Stimulated activated naive CD8-positive, alpha-beta T cell treated with anti-CD3 and anti-CD28 coated beads, Interleukin-15, Interleukin-2, amounts not matched to agents 100 ng/mL and 50 ng/mL, for 24 hours (primary cell): ENCODE results near the gene SAMD4A.

Source experiments
- H3K27ac Mint-ChIP-seq: one replicate; pipeline ENCODE4 v1.8.0; 2021; ENCODE audit warnings: mild to moderate bottlenecking, mixed read lengths
- H3K27me3 Mint-ChIP-seq: one replicate; pipeline ENCODE4 v1.8.0; 2021; ENCODE audit warnings: mixed read lengths
- H3K36me3 Mint-ChIP-seq: one replicate; pipeline ENCODE4 v1.8.0; 2021; ENCODE audit warnings: low read depth, mixed read lengths
- H3K4me1 Mint-ChIP-seq: one replicate; pipeline ENCODE4 v1.8.0; 2021; ENCODE audit warnings: low read depth, mixed read lengths
- H3K4me3 Mint-ChIP-seq: one replicate; pipeline ENCODE4 v1.8.0; 2021; ENCODE audit warnings: mild to moderate bottlenecking, mixed read lengths
- H3K9me3 Mint-ChIP-seq: one replicate; pipeline ENCODE4 v1.8.0; 2021; ENCODE audit warnings: mixed read lengths

SAMD4A gene

GRCh38 chr14:54812617-54813016, 245.7 kb downstream of the SAMD4A start:
- Mint-ChIP-seq H3K4me1 (no peaks in the 10 kb centered on the region), H3K27me3 (peaks cover 6% of the 10 kb centered on the region), H3K9me3 (no peaks in the 10 kb centered on the region), H3K4me3 (no peak overlapping the region), H3K27ac (no peak overlapping the region), H3K36me3 (no peaks in the 10 kb centered on the region)

- Mint-ChIP-seq H3K4me1 (no peaks in the 10 kb centered on the region), H3K4me3 (no peak overlapping the region), H3K27me3 (peaks cover 6% of the 10 kb centered on the region), H3K9me3 (no peaks in the 10 kb centered on the region), H3K36me3 (no peaks in the 10 kb centered on the region), H3K27ac (no peak overlapping the region)
Observed at GRCh38 chr14:54813081-54813480, 246.2 kb downstream of the SAMD4A start.

GRCh38 chr14:54814076-54814475, 247.1 kb downstream of the SAMD4A start:
- Mint-ChIP-seq H3K27me3 (peaks cover 6% of the 10 kb centered on the region), H3K4me3 (no peak overlapping the region), H3K27ac (no peak overlapping the region), H3K4me1 (no peaks in the 10 kb centered on the region), H3K36me3 (no peaks in the 10 kb centered on the region), H3K9me3 (no peaks in the 10 kb centered on the region)

- Mint-ChIP-seq H3K9me3 (no peaks in the 10 kb centered on the region), H3K4me3 (no peak overlapping the region), H3K4me1 (no peaks in the 10 kb centered on the region), H3K27ac (no peak overlapping the region), H3K36me3 (no peaks in the 10 kb centered on the region), H3K27me3 (peaks cover 6% of the 10 kb centered on the region)
Observed at GRCh38 chr14:54815016-54815415, 248.1 kb downstream of the SAMD4A start.

GRCh38 chr14:54815515-54815914, 248.6 kb downstream of the SAMD4A start:
- Mint-ChIP-seq H3K9me3 (no peaks in the 10 kb centered on the region), H3K4me3 (no peak overlapping the region), H3K27me3 (peaks cover 6% of the 10 kb centered on the region), H3K27ac (no peak overlapping the region), H3K4me1 (no peaks in the 10 kb centered on the region), H3K36me3 (no peaks in the 10 kb centered on the region)

GRCh38 chr14:54816450-54816849, 249.5 kb downstream of the SAMD4A start:
- no peak overlapping the region for H3K27ac Mint-ChIP-seq
- peaks cover 6% of the 10 kb centered on the region for H3K27me3 Mint-ChIP-seq
- H3K9me3 Mint-ChIP-seq = no peaks in the 10 kb centered on the region
- H3K4me1 Mint-ChIP-seq = no peaks in the 10 kb centered on the region
- H3K4me3 Mint-ChIP-seq = no peak overlapping the region
- no peaks in the 10 kb centered on the region for H3K36me3 Mint-ChIP-seq

GRCh38 chr14:54817506-54817905, 250.6 kb downstream of the SAMD4A start:
- H3K36me3 Mint-ChIP-seq = no peaks in the 10 kb centered on the region
- H3K27me3 Mint-ChIP-seq = peaks cover 4% of the 10 kb centered on the region
- H3K9me3 Mint-ChIP-seq = no peaks in the 10 kb centered on the region
- H3K27ac Mint-ChIP-seq = no peak overlapping the region
- no peak overlapping the region for H3K4me3 Mint-ChIP-seq
- no peaks in the 10 kb centered on the region for H3K4me1 Mint-ChIP-seq

- Mint-ChIP-seq H3K9me3 (no peaks in the 10 kb centered on the region), H3K27me3 (no peaks in the 10 kb centered on the region), H3K4me3 (no peak overlapping the region), H3K4me1 (no peaks in the 10 kb centered on the region), H3K36me3 (no peaks in the 10 kb centered on the region), H3K27ac (no peak overlapping the region)
Observed at GRCh38 chr14:54818201-54819133, 251.5 kb downstream of the SAMD4A start.

GRCh38 chr14:54822685-54823084, 255.8 kb downstream of the SAMD4A start:
- Mint-ChIP-seq H3K27me3 (no peaks in the 10 kb centered on the region), H3K4me3 (no peak overlapping the region), H3K4me1 (no peaks in the 10 kb centered on the region), H3K27ac (no peak overlapping the region), H3K9me3 (peaks cover 26% of the 10 kb centered on the region), H3K36me3 (peaks cover 5% of the 10 kb centered on the region)

GRCh38 chr14:54823757-54824549, 257.0 kb downstream of the SAMD4A start:
- Mint-ChIP-seq H3K27ac (no peak overlapping the region), H3K9me3 (peaks cover 26% of the 10 kb centered on the region), H3K4me3 (no peak overlapping the region), H3K27me3 (no peaks in the 10 kb centered on the region), H3K36me3 (peaks cover 5% of the 10 kb centered on the region), H3K4me1 (no peaks in the 10 kb centered on the region)

GRCh38 chr14:54828037-54828436, 261.1 kb downstream of the SAMD4A start:
- no peak overlapping the region for H3K27ac Mint-ChIP-seq
- no peaks in the 10 kb centered on the region for H3K27me3 Mint-ChIP-seq
- H3K4me1 Mint-ChIP-seq = no peaks in the 10 kb centered on the region
- H3K36me3 Mint-ChIP-seq = peaks cover 5% of the 10 kb centered on the region
- H3K9me3 Mint-ChIP-seq = peaks cover 30% of the 10 kb centered on the region
- no peak overlapping the region for H3K4me3 Mint-ChIP-seq

- Mint-ChIP-seq H3K4me3 (no peak overlapping the region), H3K9me3 (peaks cover 20% of the 10 kb centered on the region), H3K36me3 (peaks cover 5% of the 10 kb centered on the region), H3K27ac (no peak overlapping the region), H3K27me3 (no peaks in the 10 kb centered on the region), H3K4me1 (no peaks in the 10 kb centered on the region)
Observed at GRCh38 chr14:54829486-54830224, 262.7 kb downstream of the SAMD4A start.

- Mint-ChIP-seq H3K27me3 (no peaks in the 10 kb centered on the region), H3K4me1 (no peaks in the 10 kb centered on the region), H3K27ac (no peak overlapping the region), H3K4me3 (no peak overlapping the region), H3K9me3 (peaks cover 14% of the 10 kb centered on the region), H3K36me3 (no peaks in the 10 kb centered on the region)
Observed at GRCh38 chr14:54830650-54831049, 263.7 kb downstream of the SAMD4A start.

GRCh38 chr14:54834081-54834480, 267.2 kb downstream of the SAMD4A start:
- Mint-ChIP-seq H3K4me3 (no peak overlapping the region), H3K4me1 (no peaks in the 10 kb centered on the region), H3K27ac (no peak overlapping the region)

GRCh38 chr14:54834727-54835126, 267.8 kb downstream of the SAMD4A start:
- H3K9me3 Mint-ChIP-seq = peaks cover 4% of the 10 kb centered on the region

More at GRCh38 chr14:54834081-54834480, 267.2 kb downstream of the SAMD4A start:
- Mint-ChIP-seq H3K36me3 (peaks cover 2% of the 10 kb centered on the region), H3K9me3 (peaks cover 4% of the 10 kb centered on the region), H3K27me3 (no peaks in the 10 kb centered on the region)

More at GRCh38 chr14:54834727-54835126, 267.8 kb downstream of the SAMD4A start:
- Mint-ChIP-seq H3K36me3 (peaks cover 9% of the 10 kb centered on the region), H3K27ac (no peak overlapping the region), H3K4me1 (no peaks in the 10 kb centered on the region), H3K4me3 (no peak overlapping the region), H3K27me3 (no peaks in the 10 kb centered on the region)
